HG03066 (cell line): ENCODE measurements around the gene FBF1.

Experiments
- ATAC-seq: cut with Tn5 transposase; IDR thresholded peaks from one replicate; pipeline ENCODE4 v1.9.1; 2021; ENCODE audit warnings: low read depth; ENCODE audit not compliant: unreplicated experiment

Gene FBF1

DNA sequence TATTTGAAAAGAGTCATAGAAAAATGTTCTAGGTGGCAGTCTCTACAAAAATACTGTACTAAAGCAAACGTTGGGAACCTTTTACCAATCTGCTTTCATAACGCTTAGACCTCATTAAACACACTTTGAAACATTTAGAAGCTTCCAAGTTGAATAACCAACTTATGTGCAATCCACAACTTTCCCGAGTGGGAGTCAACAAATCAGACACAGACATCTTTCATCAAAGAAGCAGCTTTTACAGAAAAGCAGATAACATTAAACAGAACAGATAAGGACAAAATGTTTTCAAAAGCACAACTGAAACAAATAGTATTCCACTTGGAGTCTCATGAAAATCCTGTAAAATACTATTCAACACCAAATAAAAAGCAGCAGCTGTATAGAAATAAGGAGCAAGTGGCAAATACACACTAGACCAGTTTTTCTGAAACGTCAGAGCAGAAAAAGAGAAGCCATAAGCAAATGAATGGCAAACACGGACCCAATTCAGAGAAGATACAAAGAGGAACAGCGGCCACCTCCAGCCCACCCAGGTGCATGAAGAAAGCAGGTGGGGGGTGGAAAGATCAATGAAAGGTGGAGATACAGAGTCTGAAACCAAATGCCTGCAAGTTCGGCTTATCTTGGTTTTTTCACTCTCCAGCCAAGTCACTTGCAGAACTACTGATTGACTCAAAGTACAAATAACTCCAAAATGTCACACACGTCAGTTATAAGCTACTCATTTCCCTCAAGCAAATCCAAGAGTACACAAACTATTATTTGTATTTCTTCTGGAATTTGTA lies 18.4 kb upstream of the FBF1 start:
- ATAC-seq, result no peak

DNA sequence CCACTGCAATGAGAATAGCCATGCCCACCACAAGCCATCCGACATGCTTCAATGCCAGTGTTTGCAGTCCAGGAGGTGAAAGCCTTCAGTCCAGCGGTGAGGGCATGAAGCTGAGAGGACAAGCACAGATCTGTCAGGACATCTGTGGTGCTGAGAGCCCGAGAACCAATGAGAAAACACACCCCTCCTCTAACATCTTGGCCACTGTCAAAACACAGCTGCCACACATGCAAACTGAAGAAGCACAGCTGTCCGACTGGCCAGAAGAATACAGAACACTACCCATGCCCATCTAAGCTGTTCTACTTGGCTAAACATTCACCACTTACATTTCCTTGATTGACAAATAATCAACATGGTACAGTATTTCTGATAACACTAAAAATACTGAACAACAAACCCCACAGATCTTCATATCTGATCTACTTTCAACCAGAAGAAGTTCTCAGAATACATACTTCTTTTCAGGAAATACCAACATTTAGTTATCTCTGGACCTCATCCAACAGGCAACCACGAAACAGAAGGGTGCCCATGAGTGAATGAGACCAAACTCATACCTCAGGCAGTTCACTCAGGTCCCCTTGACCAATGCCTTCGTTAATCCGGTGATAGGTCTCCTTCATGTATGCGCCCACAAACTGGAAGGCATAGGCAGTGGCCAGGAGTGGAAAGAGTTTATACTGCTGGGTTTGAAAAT lies 10.2 kb upstream of the FBF1 start:
- no peak for ATAC-seq

DNA sequence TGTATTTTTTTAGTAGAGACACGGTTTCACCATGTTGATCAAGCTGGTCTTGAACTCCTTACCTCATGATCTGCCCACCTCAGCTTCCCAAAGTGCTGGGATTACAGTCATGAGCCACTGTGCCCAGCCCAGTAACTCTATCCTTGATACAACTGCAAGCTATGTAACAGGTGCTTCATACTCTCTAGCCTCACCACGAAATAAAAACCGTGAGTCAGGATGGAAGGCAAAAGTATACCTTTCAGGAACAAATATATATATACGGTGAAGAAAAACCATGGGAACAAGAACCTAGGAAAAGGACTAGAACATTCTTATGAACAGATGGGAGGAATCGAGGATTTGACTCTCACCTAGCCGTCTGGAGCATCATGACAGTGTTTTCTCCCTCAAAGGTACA lies 9.6 kb upstream of the FBF1 start:
- ATAC-seq, result no peak

DNA sequence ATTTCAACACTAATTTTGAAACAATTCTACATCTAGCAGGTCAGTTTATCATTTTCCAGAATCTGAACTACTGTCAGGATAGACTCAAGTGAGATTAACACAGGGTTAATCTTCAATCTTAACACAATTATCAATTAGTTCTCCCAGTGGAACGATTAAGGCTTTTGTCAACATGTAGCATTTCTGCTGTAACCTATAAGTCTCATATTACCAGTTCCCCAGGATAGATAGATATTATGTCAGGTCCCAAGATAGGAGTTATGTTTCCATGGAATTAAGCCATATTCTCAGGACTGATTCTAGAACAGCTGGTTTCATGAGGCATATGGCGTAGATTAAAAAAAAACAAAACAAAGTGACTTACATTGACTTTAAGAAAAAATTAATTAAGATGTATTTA lies 4.4 kb upstream of the FBF1 start:
- ATAC-seq, result no peak

DNA sequence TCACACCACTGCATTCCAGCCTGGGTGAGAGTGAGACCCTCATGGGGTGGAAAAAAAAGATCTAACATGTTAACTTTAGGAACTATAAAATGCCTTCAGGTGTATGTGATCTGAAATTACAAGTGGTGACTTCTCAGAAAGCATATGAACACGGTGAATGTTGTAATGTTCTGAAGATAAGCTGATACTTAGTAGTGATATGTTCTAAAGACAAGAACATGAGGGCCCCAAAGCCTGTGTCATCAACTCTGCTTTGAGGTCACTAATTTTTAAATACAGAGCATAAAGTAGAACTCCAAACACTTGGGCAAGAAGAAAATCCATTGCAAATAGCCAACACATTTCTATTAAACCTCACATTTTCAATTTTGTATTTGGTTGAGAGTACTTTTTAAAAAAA lies 2.6 kb upstream of the FBF1 start:
- ATAC-seq, result no peak

DNA sequence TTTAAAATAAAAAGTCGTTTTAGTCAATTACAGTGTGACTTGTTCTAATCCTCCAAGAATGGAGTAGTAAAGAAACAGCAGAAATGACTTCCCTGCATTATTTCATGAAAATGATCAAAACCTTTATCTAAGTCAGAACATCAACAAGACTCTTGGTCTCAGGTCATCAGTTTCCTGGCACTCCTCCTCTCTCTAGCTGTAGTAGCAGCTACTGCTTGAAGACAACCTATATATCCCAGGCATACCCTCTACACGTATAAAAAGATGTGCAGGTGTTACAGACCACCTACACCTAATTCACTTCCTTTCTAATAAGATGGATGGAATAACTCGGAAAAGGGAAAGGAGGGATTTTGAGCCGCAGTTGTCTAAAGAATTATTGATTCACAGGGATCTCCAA lies 1.6 kb upstream of the FBF1 start:
- ATAC-seq, result no peak

DNA sequence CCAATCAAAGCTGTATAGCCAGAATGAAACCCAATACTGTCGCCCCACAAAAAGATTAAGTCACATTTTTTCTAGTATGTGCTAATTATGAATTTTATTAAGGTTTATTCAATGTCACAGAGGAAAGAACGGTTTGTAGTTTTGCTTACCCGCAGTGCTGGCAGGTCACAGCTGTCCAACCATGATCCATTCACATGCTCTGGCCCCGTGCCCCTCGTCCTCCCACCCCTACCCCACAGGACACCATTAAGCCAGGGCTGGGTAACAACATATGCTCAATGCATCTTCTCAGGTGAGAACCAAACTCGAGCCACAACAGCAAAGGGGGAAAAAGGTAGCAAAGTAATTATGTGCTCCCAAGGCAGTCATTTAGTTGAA lies 589 bp upstream of the FBF1 start:
- ATAC-seq, result no peak

DNA sequence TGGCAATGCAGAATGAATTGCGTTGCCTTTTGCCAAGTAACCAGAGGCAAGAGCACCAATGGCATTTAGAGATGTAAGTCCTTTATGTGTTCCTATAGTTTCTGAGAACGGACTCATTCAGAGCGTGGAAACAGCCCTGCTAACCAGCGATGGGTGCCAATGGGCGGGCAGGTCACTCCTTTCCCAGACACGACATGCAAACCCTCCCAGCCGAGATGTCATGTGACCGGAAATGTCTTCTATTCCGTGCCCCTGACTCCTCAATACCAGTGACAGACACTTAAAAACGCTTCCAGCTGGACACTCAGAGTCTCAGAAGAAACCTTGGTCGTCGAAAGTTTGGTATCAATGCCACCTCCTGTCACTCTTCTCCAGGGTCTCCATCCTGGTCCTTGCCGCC lies 3.2 kb downstream of the FBF1 start:
- no peak for ATAC-seq

DNA sequence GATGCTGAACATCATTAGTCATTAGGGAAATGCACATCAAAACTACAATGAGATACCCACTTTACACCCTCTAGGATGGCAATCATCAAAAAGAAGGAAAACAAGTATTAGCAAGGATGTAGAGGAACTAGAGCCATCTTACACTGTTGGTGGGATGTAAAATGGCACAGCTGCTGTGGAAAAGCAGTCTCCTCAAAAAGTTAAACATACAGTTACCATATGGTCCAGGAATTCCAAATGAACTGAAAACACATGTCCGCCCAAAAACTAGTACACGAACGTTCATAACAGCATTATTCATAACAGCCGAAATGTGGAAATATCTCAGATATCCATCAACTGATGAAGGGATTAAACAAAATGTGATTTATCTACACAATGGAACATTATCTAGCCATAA lies 7.0 kb downstream of the FBF1 start:
- ATAC-seq, result no peak

DNA sequence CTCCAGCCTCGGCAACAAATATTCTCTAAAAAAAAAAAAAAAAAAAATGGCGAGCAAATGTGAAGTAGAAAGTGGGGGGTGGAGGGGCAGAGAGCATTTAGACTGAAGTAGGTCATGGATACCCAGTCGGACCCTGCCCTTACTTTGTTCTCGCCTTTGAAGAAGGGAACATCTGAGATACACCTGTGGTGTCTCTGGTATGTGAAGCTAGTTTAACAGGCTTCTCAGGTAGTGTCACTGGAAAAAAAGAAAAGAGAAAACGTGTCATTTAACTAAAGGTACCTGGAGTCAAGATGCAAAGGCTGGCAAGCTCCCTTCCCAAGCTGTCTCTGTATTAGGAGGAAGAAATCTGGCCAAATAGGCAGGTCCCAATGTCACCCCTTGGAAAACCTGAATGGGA lies 8.0 kb downstream of the FBF1 start:
- ATAC-seq, result no peak

DNA sequence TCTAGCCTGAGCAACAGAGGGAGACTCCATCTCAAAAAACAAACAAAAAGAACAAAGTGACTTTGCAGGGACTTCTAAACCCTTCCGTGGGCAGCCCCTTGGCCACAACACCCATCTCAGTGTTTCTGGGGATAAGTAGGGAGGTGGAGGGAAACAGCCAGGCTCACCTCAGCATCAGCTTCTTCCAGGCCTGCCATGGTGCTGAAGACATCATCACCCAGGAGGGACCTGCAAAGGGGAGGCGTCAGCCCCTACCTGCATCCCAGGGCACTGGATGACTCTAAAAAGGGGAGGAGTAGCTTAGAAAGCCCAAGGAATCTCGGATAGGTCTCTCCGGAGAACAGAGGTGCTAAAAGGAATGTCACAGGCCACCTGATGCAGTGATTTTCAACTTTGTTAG lies 9.8 kb downstream of the FBF1 start:
- ATAC-seq, result no peak

DNA sequence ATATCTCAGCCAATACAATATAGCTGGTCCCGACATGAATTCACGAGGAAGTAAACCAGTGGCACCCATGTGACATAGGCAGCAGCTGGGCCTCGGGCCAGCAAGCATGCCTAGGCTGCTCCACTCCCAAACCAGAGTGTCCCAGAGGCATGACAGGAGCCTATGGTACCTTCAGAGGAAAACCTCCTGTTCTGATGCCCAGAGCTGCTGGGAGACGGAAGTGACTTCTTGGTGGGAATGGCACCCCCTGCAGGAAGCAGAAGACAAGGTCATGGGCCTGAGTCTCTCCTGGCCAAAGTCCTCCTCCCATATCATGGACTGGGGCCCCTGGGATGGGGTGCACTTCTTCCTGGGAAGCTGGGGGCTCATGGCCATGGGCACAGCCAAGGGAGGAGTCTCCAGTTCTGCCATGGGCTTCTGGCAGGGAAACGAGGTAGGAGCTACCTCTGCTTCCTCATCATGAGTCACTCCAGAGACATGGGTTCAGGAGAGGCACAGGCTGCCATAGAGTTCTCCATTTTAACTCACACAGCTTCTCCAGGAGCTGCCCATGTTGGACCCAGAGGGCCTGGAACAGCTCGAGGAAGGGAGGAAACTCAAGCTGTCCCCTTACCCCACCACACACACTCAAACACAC lies 13.4 kb downstream of the FBF1 start:
- ATAC-seq, result no peak

DNA sequence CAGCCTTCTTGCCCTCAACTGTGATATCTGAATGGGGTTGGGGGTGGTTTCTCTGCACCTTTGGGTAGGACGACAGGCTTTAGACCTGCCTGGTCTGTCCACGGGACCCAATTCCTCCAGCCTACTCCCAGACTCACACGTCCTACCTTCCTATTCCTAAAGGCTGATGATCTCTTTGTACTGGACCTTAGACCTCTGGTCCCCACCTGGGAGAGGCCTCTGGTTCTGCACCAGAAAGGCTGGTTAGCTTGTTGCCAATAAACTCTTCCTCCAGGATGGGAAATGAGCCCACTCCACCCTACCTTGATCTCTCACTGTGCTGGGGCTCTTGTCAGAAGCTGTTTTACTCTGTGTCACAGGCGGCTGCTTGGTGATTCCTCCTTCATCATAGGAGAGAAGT lies 14.4 kb downstream of the FBF1 start:
- ATAC-seq, result no peak

DNA sequence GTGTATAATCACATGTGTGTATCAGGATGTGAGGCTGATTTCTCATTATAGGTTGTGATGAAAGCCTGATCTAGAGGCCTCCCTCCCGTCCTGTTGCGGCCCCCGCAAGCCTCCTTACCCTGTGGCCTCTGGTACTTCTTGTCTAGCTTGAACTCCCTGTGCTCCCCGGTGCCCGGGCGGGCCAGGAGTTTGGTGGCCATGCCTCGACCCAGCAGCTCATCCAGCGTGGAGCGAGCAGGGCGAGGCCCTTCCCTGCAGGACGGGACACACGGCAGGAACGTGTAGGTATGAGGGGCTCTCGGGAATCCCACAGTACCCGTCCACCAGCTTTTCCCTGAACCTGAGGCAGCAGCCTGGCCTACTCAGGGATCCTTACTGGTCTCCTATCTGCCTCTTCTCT lies 14.9 kb downstream of the FBF1 start:
- ATAC-seq, result no peak

DNA sequence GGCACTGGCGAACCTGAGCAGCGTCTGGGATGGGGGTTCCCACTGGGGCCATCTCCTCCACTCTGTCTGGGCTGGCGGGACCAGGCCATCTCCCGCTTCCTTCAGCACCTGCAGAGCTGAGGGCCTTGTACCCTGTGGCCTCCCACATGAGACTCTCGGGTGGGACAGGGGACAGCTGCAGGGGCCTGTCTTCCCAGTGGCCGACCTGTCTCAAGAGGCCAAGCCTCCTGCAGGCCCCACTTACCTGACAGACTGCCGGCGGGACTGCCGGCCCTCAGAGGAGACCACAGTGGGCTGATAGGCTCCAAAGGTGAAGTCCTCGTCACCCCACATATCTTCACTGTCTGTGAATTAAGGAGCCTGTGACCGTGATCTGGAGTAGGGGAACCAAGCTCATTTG lies 15.7 kb downstream of the FBF1 start:
- no peak for ATAC-seq

DNA sequence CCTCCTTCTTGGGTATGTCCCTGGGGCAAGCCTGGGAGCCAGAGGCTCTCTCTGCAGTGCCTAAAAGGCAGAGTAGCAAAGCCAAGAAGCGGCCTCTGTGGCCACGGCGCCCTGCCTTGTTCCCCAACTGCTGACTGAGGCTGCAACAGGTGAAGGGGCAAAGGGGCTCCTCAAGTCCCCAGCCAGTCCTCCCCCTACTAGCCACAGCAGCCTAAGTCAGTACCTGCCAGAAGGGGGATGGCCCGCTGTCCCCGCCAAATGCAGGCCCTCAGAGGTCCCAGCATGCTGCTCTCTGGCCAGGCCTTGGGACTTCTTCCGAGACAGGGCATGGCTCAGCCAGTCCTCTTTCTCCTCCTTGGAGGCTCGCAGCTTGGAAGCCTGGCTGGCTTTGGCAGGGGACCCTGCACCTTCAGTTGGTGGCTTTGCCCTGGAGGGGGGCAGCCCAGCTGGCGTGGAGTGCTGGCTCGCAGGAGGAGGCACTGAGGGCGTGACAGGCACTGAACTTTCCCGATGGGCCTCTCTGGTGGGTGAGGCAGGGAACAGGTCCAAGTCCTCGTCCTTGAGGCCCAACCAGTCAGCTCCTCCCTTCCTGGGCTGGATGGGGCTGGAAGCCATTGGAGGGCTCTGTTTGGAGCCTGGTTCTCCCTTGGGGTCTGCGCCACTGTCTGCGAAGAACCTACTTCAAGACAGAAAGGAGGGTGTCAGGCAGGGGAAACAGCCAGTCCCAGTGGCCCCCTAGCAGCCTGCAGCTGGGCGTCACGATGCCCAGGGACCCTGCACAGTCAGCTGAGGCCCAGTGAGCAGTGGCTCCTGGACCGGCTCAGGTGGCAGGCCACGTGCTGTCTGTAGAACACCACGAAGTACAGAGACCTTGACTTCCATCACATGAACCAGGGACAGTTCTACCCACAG lies 17.6 kb downstream of the FBF1 start:
- ATAC-seq, result no peak

DNA sequence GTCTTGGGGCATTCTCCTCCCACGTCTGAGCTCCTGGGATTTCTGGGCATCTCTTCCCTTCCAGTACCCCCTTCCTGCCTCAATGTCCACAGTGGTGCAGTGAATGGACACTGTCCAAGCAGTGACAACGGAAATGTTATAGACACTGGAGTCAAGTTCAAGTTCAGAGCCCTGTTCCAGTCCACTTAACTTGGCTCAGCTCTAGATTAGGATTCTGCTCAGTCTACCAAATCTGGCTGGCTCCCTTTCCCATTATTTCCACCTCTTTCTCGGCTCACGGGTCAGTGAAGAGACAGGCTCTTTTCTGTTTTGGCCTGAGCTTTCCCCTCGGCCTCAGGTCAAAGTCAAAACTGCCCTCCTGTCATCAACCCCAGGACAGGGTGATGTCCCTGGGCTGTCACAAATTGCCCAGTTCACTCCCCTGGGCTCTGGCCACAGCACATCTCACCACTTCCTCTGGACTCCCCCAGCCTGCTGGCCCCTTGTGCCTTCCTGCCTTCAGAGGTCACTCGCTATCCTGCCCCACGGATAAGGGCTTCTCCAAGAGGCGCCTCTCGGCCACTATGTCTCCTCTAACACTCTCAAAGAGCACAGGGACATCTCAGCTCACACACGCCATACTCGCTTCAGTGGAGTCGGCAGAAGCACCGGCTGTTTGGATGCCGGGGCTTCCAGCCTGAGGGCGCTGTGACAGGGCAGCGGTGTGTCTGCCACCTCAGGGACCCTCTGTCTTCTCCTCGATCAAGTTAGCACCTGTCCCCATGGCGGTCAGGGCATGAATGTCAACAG lies 18.5 kb downstream of the FBF1 start:
- no peak for ATAC-seq

DNA sequence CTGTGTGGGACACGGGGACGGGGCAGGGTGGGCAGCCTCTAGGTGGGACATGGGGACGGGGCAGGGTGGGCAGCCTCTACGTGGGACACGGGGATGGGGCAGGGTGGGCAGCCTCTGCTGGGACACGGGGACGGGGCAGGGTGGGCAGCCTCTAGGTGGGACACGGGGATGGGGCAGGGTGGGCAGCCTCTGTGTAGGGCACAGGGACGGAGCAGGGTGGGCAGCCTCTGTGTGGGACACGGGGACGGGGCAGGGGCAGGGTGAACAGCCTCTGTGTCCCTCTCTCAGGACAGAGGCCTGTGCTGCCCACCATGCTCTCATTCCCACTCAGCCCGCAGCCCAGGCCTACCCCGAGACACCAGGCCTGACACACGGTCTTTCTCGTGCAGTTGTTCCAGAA lies 19.2 kb downstream of the FBF1 start:
- ATAC-seq, result no peak

DNA sequence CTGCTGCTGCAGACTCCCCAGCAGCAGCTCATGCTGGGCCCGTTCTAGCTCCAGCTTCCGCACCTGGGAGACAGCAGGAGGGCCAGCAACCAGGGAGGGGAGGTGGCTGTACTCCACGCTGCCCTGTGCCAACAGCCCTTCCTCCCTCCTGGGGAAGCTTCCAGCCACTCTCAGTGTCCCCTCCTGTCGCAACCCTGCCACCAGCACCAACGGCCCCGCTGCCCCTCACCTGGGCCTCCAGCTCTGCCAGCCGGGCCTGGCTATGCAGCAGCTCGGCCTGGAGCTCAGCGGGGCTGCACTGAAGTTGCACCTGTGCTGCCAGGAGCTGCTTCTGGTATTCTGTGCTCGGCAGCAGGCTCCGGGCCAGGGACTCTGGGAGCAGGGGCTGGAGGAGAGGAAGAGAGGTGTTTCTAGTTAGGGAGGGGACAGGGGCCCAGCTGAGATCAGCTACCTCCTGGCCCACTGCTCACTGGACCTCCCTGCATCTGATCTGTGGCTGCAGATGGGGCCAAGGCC lies 20.7 kb downstream of the FBF1 start:
- ATAC-seq, result no peak

DNA sequence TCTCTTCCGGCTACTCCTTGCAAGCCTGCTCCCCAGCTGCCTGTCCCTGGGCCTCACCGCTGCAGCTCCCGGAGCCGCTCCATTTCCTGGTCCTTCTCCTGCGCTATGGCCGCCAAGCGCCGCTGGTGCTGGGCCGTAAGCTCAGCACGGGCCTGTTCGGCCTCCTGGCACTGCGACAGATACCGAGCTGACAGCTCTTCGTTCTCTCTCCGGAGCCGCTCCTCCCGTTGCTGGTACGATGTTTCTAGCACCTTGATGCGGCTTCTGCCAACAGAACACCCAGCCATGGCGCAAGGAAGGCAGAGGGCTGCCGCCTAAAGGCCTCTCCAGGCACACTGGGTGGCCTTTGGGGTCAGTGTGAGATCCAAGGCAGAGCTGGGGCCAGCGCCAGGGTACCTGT lies 21.2 kb downstream of the FBF1 start:
- ATAC-seq, result no peak
